Measurements from ENCODE around the gene RIBC2. TPM values are rescaled to one million over a fixed set of nuclear protein-coding genes. Genes with fewer than 3 reads are reported as not detected.
A peak's percentile ranks its signal among the peaks of the same experiment; 100 is the strongest.
"Not testable (repeated sequence)": the region's sequence is repeated elsewhere in the genome, so short reads cannot be mapped to it uniquely, and the experiment has no call there.

Gene RIBC2
- total RNA-seq, 2 donors from 2014 or later: 3.5 to 7.6 TPM

DNA sequence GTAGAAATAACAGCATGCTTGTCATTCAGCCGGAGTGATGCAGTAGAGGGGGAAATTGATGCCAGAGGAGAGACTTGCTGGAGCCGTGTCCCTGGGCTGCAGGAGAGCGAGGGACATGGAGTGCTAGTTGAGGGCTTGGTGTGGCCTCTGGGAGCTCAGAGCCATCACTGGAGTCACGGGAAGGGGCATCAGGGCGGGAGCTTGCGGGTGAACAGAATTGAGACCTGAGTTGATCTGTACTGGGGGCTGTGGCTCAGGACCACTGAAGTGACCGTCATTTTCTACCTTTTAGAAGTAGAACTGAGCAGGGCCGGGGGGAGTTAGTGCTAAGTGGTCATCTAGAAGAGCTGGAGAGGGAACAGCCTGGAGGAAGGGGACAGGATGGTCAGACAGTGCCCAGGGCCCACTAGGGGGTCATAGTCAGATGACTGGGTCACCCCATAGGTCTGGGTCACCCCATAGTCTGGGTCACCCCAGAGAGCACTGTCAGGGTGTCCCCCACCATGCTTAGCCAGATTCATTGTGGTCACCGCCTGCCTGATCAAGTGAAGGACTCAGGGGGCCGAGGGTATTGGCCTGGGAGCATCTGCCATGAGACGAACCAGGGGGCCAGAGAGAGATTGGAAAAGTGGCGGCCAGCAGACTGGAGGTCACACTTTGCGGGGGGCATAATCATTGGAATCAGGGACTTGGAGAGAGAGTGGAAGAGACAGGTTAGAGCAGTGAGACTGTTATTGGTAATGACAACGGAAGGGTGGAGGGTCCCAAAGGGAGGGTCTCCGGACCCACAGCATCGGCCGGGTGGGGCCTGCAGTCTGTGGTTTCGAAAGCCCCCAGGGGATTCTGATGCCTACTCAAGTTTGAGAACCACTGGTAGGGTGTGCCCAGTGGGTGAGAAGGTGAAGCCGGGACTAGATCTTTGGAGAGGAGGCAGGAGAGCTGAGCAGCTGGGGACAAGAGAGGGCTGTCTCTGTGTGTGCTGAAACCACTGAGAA is 15.2 kb downstream of the RIBC2 start:
- H3K27me3 Mint-ChIP-seq (ENCODE audit: low read depth): no peaks in the 10 kb centered on the region
- H3K4me1 Mint-ChIP-seq (ENCODE audit: low read depth): no peaks in the 10 kb centered on the region
- no peak for ATAC-seq (replicated peaks in 1 of 2)
- no peak overlapping the region for H3K27ac Mint-ChIP-seq
- no peak overlapping the region for H3K4me3 Mint-ChIP-seq
- no peak for DNase-seq
- peaks cover 0 to 2% of the 10 kb centered on the region in 2 donors for H3K9me3 Mint-ChIP-seq
- peaks cover 0 to 5% of the 10 kb centered on the region in 2 donors for H3K36me3 Mint-ChIP-seq (ENCODE audit: insufficient read depth in 2 of 2)

DNA sequence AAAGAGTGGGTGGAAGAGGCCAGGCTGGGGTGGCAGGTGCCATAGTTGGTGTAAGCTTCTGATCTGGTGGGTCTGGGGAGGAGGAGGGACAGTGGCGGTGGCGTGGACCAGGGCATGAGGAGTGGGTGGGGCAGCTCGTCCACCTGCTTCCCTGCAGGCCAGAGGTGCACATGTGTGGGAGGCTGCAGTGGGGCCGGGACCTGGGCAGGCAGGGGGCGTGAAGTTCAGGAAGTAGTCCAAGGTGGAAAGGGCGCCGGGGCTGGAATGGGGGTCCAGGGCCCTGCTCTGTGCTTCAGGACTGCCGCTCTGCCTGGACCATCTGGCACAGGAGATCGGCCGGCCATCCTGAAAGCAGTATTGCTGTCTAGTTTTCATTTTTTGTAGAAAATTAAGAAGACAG is 15.9 kb downstream of the RIBC2 start:
- no peak overlapping the region for H3K4me3 Mint-ChIP-seq
- no peaks in the 10 kb centered on the region for H3K4me1 Mint-ChIP-seq (ENCODE audit: low read depth)
- DNase-seq (no peak), ATAC-seq (replicated peaks in 1 of 2) (no peak)
- H3K27ac Mint-ChIP-seq: no peak overlapping the region
- peaks cover 0 to 2% of the 10 kb centered on the region in 2 donors for H3K9me3 Mint-ChIP-seq
- H3K36me3 Mint-ChIP-seq (ENCODE audit: insufficient read depth in 2 of 2): peaks cover 0 to 5% of the 10 kb centered on the region in 2 donors
- no peaks in the 10 kb centered on the region for H3K27me3 Mint-ChIP-seq (ENCODE audit: low read depth)

DNA sequence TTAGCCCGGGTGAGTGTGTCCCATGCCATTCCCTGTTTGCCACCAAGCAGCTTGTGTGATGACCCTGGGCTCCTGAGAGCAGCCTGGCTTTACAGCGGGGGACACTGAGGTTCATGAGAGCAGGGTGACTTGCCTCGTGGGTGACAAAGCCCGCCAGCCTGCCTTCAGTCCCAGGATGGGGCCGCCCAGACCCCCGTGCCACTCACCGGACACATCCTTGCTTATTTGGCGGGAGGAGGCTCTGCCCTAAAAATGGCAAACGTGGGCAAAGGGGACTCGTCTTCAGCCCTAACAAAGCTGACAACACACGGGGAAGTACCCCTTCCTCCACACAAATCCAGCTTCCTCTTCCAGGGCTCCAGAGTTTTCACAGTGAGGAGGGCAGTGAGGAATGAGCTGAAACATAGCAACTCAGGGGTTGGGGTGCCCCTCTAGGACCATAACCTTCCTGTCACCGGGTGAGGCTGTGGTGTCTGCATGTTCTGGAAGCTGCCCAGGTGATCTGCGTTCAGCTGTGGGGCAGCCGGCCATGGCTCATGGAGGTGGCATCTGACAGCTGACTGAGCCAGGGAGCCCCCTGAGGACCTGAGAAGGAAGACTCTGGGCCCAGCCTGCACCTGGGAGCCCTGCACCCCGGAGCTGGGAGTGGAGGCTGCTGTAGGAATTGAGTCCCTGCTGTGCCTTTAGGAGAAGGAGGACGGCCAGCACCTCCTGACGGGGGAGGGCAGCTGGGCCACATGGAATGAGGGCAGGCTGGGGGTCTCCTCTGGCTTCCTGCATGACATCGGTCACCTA is 16.7 kb downstream of the RIBC2 start:
- no peak overlapping the region for H3K27ac Mint-ChIP-seq
- H3K4me1 Mint-ChIP-seq (ENCODE audit: low read depth): peaks cover 2% of the 10 kb centered on the region
- no peak overlapping the region for H3K4me3 Mint-ChIP-seq
- peaks cover 0 to 5% of the 10 kb centered on the region in 2 donors for H3K36me3 Mint-ChIP-seq (ENCODE audit: insufficient read depth in 2 of 2)
- DNase-seq: no peak
- H3K27me3 Mint-ChIP-seq (ENCODE audit: low read depth): no peaks in the 10 kb centered on the region
- no peak for ATAC-seq (replicated peaks in 1 of 2)
- peaks cover 0 to 2% of the 10 kb centered on the region in 2 donors for H3K9me3 Mint-ChIP-seq

DNA sequence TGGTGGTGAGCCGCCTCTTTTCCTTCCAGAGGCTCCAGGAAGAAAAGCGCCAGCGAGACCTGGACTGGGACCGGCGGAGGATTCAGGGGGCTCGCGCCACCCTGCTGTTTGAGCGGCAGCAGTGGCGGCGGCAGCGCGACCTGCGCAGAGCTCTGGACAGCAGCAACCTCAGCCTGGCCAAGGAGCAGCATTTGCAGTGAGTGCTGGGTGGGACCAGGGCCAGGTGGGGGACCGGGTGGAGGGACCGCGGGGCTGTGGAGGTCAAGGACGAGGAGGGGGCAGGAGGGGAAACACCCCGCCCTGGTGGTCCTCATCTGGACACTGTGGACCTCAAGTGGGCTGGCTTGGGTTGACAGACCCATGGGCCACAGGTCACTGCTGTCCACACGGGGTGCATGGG is 17.4 kb downstream of the RIBC2 start:
- peaks cover 0 to 5% of the 10 kb centered on the region in 2 donors for H3K36me3 Mint-ChIP-seq (ENCODE audit: insufficient read depth in 2 of 2)
- H3K27ac Mint-ChIP-seq: no peak overlapping the region
- peaks cover 8% of the 10 kb centered on the region for H3K4me1 Mint-ChIP-seq (ENCODE audit: low read depth)
- no peak overlapping the region for H3K4me3 Mint-ChIP-seq
- DNase-seq (no peak), ATAC-seq (replicated peaks in 1 of 2) (no peak)
- no peaks in the 10 kb centered on the region for H3K27me3 Mint-ChIP-seq (ENCODE audit: low read depth)
- H3K9me3 Mint-ChIP-seq: peaks cover 0 to 2% of the 10 kb centered on the region in 2 donors

DNA sequence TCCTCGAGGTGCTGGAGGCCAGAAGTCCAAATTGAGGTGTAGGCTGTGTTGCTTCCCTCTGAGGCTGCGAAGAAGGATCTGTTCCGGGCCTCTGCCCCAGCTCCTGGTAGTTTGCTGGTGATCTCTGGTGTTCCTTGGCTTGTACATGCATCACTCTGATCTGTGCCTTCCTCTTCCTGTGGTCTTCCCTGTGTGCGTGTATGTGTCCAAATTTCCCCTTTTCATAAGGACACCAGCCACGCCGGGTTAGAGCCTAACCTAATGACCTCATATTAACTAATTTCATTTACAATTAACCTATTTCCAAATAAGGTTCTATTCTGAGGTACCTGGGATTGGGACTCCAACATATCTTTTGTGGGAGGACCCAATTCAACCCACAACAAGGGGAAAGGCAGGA is 21.5 kb downstream of the RIBC2 start:
- no peaks in the 10 kb centered on the region for H3K9me3 Mint-ChIP-seq
- ATAC-seq (replicated peaks in 1 of 2) (no peak), DNase-seq (no peak)
- no peaks in the 10 kb centered on the region for H3K27me3 Mint-ChIP-seq (ENCODE audit: low read depth)
- no peak overlapping the region for H3K4me3 Mint-ChIP-seq
- peaks cover 8% of the 10 kb centered on the region for H3K4me1 Mint-ChIP-seq (ENCODE audit: low read depth)
- no peak overlapping the region for H3K27ac Mint-ChIP-seq
- no peaks in the 10 kb centered on the region for H3K36me3 Mint-ChIP-seq (ENCODE audit: insufficient read depth in 2 of 2)

DNA sequence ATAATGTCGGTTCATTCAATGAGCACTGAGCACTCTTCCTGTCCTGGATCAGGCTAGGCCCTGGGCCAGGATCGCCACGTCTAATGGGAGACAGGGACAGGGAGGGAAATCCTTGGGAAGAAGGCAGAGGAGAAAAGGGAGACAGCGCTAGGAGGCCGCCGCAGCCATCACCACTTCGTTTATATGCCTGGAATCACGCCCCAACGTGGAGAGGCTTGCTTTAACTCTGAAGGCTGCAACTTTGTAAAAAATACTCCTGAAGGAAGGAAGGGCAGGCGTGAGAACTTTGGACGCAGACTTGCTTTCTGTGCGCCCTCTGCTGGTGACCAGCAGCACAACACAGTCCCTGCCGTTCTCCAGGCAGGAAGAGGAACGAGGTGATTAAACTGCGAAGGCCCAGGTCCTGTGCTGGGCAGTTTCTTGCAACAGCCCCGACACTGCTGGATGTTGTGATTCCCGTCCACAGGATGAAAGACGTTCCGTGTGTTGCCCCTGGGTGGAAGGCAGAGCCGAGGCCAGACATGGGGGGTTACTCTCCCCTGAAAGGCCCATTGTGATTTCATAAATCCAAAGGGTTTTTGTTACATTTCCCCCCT is 22.1 kb downstream of the RIBC2 start:
- Mint-ChIP-seq H3K4me1 (ENCODE audit: low read depth) (peaks cover 10% of the 10 kb centered on the region), H3K36me3 (ENCODE audit: insufficient read depth in 2 of 2) (no peaks in the 10 kb centered on the region), H3K27me3 (ENCODE audit: low read depth) (no peaks in the 10 kb centered on the region), H3K27ac (no peak overlapping the region), H3K4me3 (no peak overlapping the region), H3K9me3 (no peaks in the 10 kb centered on the region)
- DNase-seq (peak; percentile 80 to 81), ATAC-seq (replicated peaks in 1 of 2) (peak; percentile 79 to 85)

DNA sequence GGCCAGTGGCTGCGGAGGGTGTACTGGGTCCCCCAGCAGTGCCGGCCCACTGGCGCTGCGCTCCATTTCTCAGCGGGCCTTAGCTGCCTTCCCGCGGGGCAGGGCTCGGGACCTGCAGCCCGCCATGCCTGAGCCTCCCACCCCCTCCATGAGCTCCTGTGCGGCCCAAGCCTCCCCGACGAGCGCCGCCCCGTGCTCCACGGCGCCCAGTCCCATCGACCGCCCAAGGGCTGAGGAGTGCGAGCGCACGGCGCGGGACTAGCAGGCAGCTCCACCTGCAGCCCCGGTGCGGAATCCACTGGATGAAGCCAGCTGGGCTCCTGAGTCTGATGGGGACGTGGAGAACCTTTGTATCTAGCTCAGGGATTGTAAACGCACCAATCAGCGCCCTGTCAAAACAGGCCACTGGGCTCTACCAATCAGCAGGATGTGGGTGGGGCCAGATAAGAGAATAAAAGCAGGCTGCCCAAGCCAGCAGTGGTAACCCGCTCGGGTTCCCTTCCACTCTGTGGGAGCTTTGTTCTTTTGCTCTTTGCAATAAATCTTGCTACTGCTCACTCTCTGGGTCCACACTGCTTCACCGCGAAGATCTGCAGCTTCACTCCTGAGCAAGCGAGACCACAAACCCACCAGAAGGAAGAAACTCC is 23.5 kb downstream of the RIBC2 start:
- not testable (repeated sequence) for H3K4me3 Mint-ChIP-seq; H3K36me3 Mint-ChIP-seq (ENCODE audit: insufficient read depth in 2 of 2); H3K27me3 Mint-ChIP-seq (ENCODE audit: low read depth); H3K27ac Mint-ChIP-seq; DNase-seq; ATAC-seq (replicated peaks in 1 of 2); H3K9me3 Mint-ChIP-seq
- peaks cover 19% of the 10 kb centered on the region for H3K4me1 Mint-ChIP-seq (ENCODE audit: low read depth)

DNA sequence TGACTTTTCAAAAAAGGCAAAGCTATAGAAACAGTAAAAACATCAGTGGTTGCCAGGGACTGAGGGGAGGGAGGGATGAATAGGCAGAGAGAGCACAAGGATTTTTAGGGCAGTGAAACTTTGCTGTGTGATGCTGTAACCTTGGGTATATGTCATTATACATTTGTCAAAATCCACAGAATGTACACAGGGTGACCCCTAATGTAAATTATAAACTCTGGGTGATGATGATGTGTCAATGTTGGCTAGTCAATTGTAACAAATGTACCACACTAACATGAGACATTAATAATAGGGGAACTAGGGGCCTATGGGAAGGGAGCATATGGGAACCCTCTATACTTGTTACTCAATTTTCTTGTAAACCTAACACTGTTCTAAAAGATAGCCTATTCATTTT is 24.8 kb downstream of the RIBC2 start:
- ATAC-seq (replicated peaks in 1 of 2): no peak
- no peak overlapping the region for H3K4me3 Mint-ChIP-seq
- no peak for DNase-seq
- H3K27ac Mint-ChIP-seq: no peak overlapping the region
- H3K4me1 Mint-ChIP-seq (ENCODE audit: low read depth): peaks cover 19% of the 10 kb centered on the region
- H3K9me3 Mint-ChIP-seq: no peaks in the 10 kb centered on the region
- no peaks in the 10 kb centered on the region for H3K36me3 Mint-ChIP-seq (ENCODE audit: insufficient read depth in 2 of 2)
- no peaks in the 10 kb centered on the region for H3K27me3 Mint-ChIP-seq (ENCODE audit: low read depth)

DNA sequence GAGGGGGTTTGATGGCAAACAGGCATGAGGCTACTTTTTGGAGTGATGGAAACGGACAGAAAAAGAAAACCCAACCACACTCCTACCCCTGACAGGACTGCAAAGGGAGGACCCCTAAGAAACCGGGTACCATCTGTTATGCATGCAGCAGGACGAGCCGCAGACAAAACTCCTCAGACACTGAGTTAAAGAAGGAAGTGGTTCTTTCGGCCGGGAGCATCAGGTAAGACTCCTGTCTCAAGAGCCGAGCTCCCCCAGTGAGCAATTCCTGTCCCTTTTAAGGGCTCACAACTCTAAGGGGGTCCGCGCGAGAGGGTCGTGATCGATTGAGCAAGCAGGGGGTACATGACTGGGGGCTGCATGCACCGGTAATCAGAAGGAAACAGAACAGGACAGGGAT is 27.2 kb downstream of the RIBC2 start:
- ATAC-seq (replicated peaks in 1 of 2); H3K36me3 Mint-ChIP-seq (ENCODE audit: insufficient read depth in 2 of 2); H3K27ac Mint-ChIP-seq; H3K9me3 Mint-ChIP-seq; H3K27me3 Mint-ChIP-seq (ENCODE audit: low read depth); DNase-seq: not testable (repeated sequence)
- Mint-ChIP-seq H3K4me1 (ENCODE audit: low read depth) (peaks cover 12% of the 10 kb centered on the region), H3K4me3 (peak overlapping the region; percentile 49 to 85)

DNA sequence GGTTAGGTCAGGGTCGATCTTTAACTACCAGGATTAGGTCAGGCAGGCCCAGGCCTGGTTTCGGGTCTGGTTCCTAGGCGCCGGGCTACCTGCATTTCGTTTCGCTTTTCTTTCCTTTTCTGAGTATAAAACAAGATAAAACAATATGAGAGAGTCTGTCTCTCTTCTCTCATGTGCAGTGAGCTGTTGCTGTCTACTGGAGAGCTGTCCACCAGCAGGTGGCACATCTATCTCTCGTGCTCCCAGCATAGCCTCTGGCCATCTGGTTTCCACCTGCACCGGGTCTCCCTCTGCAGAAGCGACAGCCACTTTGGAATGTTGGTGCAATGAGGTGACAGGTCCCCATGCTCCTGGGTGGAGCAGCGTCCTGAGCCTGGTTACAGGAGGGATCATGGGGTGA is 27.6 kb downstream of the RIBC2 start:
- no peaks in the 10 kb centered on the region for H3K36me3 Mint-ChIP-seq (ENCODE audit: insufficient read depth in 2 of 2)
- peak overlapping the region; percentile 49 to 85 for H3K4me3 Mint-ChIP-seq

DNA sequence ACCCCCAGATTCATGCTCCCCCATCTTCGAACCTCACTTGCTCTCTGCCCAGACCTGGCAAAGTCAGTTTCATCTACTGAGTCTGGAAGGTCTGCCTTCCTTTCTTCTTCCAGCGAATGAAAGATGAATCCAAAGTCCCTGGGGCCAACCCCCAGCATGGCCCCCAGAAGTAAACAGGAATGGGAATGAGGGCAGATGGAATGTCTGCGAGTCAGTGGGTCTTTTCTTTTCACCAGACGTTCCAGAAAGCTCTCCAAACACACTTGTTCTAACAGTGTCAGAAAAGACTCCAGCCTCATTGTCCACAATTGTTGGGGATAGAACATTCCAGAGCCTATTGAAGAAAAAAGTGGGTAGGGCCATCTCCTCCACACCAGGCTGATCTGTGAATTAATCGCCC is 28.6 kb downstream of the RIBC2 start:
- ATAC-seq (replicated peaks in 1 of 2) (no peak), DNase-seq (no peak)
- no peaks in the 10 kb centered on the region for H3K9me3 Mint-ChIP-seq
- no peaks in the 10 kb centered on the region for H3K36me3 Mint-ChIP-seq (ENCODE audit: insufficient read depth in 2 of 2)
- no peaks in the 10 kb centered on the region for H3K27me3 Mint-ChIP-seq (ENCODE audit: low read depth)
- H3K27ac Mint-ChIP-seq: no peak overlapping the region
- H3K4me3 Mint-ChIP-seq: no peak overlapping the region
- peaks cover 11% of the 10 kb centered on the region for H3K4me1 Mint-ChIP-seq (ENCODE audit: low read depth)

More for the DNA sequence above, 27.6 kb downstream of the RIBC2 start:
- DNase-seq (peak; percentile 19 to 33), ATAC-seq (replicated peaks in 1 of 2) (peak; percentile 85)
- no peak overlapping the region for H3K27ac Mint-ChIP-seq
- H3K9me3 Mint-ChIP-seq: no peaks in the 10 kb centered on the region
- H3K27me3 Mint-ChIP-seq (ENCODE audit: low read depth): no peaks in the 10 kb centered on the region
- peaks cover 11% of the 10 kb centered on the region for H3K4me1 Mint-ChIP-seq (ENCODE audit: low read depth)

DNA sequence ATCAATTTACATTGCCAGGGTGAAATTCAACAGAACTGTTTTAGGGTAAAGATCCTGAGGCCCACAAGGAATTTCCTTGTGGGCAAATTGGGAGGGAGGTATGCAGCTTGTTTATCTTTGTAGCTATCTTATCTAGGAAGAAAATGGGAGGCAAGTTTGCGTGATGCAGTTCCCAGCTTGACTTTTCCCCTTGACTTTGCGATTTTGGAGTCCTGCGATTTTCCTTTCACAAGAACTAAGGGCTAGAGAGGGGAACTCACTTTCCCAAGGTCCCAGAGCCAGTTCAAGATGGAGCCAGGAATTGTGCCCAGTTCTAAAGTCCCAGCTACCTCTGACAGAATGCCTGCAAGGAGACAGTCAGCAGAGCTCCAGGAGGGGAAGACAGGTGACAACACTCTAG is 30.7 kb downstream of the RIBC2 start:
- Mint-ChIP-seq H3K4me3 (no peak overlapping the region), H3K36me3 (ENCODE audit: insufficient read depth in 2 of 2) (no peaks in the 10 kb centered on the region), H3K27ac (no peak overlapping the region), H3K27me3 (ENCODE audit: low read depth) (no peaks in the 10 kb centered on the region), H3K4me1 (ENCODE audit: low read depth) (peaks cover 11% of the 10 kb centered on the region), H3K9me3 (no peaks in the 10 kb centered on the region)
- ATAC-seq (replicated peaks in 1 of 2) (no peak), DNase-seq (no peak)

Data from activated T-cell treated with anti-CD3 and anti-CD28 coated beads, Interleukin-2, amount 50 U/mL, for 72 hours (primary cell).